Uterus (tissue), 2 donors: Measurements from ENCODE around the gene CREB5.

Experiments
- CTCF ChIP-seq, 4 experiments: fragments of 200-600 bp in 2 of 4; fragments of 450-650 bp in 2 of 4; sonication (generic) in 2 of 4; IDR thresholded peaks; one replicate each; pipeline ENCODE4 v1.5.1; 2016 to 2019; ENCODE audit warnings: antibody characterized with exemption in 4 of 4, mild to moderate bottlenecking in 2 of 4, moderate library complexity in 1 of 4
- POLR2A ChIP-seq, 2 donors: fragments of 450-650 bp; IDR thresholded peaks; one replicate each; pipeline ENCODE4 v1.6.1; 2016; ENCODE audit warnings: antibody characterized with exemption in 2 of 2, mild to moderate bottlenecking in 1 of 2, moderate library complexity in 1 of 2

DNA sequence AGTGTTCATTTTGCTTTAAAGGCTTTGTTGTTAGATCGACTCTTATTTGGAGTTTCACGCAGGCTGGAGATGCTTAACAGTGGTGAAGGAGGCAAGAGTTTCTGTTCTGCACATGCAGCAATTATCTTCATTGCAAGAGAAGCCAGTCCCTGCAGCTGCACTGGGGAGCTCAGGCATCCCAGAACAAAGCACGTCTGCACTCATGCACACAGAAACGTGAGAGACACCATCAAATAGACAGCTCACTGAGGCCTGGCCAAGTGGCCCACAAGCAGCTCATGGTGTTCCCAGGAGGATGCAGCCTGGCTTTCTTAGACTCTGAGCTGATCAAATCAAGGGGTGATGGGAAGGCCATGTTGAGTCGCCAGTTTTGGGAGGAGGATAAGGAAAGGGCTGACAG is 246.1 kb downstream of the CREB5 start:
- no peak for TF ChIP-seq CTCF (IDR thresholded peaks at IDR 0.05)
- no peak for TF ChIP-seq POLR2A (IDR thresholded peaks at IDR 0.05)
